Epidermal melanocyte (primary cell): ENCODE data around the gene ITGA2.
A peak's percentile ranks its signal among the peaks of the same experiment; 100 is the strongest.
"Not testable (repeated sequence)": the region's sequence is repeated elsewhere in the genome, so short reads cannot be mapped to it uniquely, and the experiment has no call there.

Experiments used
- DNase-seq: peaks from one replicate; pipeline ENCODE4 v3.0.0; 2011; ENCODE audit warnings: low spot score; ENCODE audit not compliant: insufficient read length

The ITGA2 gene

DNA sequence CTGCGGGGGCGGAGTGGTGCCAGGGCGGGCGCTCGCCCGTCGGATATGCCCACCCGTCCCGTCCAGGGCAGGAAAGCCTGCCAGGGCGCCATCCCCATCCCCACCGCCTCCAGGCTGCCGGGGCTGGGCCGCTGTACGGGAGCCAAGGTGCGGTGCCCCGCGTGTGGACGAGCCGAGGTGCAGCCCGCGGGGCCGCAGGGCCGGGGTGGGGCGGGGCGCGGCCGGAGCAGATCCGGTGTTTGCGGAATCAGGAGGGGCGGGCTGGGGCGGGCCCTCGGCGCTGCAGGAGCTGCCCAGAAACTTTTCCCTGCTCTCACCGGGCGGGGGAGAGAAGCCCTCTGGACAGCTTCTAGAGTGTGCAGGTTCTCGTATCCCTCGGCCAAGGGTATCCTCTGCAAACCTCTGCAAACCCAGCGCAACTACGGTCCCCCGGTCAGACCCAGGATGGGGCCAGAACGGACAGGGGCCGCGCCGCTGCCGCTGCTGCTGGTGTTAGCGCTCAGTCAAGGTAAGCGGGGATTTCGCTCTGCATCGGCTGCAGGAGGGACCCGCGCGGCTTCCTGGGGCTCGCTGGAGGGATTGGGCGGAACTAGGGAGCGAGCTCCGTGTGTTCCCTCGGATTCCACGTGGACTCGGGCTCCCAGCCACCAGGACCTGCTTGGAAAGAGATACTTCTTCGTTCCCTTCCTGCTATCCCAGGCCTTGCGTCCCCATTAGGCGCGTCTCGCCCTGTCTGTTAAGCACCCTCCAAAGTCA is at the start of gene ITGA2:
ITGA2 (plus strand) TSS at position 328 of the 756 bp plus-strand sequence; CDS start at position 445, 117 bp downstream.
- no peak for DNase-seq

DNA sequence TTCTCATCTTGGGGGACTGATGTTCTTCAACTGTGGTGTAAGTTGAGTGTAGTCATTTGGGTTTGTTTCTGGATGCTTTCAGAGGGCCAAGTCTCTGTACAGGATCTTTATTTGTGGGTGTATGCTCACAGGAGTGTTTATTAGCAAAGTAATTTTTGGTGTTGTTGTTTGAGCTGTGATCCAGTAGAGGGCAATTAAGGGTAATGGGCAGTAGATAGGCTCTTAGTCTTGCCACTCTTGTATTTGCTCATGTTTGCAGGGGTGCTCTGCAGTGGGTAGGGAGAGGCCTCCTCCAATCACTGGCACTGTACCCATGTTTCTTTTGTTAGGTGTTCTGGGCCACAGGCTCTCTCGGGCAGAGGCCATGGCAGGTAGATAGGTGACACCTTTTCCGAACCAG is 45.9 kb upstream of the ITGA2 start:
- DNase-seq = no peak

DNA sequence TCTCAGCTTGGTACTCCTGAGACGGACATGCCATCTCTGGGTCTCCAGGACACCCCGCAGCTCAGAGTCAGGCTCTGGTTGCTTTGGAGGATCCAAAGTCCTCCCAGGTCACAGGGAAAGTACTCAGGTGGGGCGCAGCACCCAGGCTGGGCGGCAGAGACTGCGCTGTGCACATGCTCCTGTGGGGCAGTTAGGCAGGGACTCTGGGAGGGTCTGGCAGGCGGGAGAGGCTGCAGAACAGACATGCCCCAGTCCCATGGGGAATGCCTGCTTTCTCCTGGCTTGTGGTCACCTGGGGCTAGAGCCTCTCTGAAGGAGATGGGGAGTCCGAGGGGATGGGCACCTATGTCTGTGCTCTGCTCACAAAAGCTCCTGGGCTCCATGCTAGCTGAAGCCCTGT is 45.3 kb upstream of the ITGA2 start:
- DNase-seq = no peak

DNA sequence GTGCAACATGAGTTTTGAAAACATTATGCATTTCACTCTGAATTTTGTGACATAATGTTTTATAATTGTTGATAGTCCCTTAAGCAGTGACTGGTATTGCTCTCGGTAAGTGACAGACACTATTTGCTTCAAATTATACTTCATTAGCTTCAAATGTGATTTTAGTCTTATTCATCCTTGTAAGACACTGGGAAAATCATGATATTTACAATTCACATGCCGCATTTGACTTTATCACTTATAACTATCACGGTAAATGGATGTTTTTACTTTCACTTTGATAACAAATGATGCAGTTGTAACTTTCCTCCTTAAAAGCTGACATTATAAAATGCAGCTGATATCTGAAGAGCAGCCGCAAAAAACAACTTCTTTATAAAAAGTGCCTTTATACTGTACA is 44.1 kb upstream of the ITGA2 start:
- no peak for DNase-seq

DNA sequence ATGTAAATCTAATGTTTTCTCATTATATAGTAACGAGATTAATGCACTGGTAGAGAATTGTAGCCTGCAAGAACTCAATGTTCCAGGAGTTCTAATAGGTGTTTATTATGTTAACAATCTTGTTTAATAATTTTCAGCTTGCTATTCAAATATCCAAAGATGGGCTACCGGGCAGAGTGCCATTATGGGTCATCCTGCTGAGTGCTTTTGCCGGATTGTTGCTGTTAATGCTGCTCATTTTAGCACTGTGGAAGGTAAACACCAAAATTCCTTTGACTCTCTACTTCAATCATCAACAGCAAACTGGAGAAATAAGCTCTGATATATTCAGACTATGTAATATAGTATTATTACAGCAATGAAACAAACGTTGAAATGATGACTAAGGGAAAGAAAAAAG is 41.9 kb upstream of the ITGA2 start:
- DNase-seq = no peak

DNA sequence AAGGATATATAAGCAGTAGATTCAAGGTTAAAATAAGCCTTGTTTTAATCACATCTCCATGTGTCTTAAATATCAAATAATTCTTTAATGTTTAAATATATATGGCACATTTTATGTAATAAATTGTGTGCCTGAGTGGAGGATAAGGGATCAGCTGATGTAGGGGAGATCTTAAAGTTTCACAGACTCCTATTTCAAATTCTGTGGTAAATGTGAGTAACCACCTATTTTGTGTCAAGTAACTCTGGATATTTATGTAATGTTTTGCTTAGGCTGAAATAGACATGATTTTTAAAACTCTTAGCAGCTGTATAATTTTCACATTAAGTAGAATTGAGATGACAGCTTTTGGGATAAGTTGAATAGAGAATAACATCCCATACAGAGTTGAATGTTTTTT is 41.3 kb upstream of the ITGA2 start:
- no peak for DNase-seq

DNA sequence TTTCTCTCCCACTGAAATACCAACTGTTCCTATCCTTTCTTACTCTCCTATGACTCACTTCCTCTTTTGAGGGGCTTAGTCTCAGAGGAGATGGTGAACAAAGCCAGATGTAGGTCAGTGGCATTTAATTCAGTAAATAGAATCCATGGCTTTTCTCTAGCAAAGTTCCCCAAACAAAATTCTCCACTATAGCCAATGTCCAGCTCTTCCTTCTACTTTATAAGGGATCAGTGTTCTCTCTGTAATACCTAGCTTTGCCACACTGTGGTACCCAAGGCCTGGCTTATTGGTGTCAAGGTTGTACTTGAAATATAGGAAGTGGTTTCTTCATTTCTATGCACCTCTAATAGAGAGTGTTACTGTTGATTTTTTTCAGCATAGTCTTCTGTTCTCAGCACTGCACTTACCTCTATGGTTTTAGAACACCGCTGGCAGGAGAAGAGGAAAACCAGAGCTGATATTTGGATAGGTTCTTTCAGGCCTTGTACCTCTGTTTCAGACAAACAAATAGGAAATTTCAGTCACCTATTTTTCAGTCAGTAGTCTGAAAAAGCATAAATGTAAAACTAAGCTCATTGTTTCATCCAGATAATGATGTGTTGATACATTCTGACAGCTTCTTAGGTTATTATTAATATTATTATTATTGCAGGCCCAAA is 40.6 kb upstream of the ITGA2 start:
- DNase-seq = peak; percentile 66

DNA sequence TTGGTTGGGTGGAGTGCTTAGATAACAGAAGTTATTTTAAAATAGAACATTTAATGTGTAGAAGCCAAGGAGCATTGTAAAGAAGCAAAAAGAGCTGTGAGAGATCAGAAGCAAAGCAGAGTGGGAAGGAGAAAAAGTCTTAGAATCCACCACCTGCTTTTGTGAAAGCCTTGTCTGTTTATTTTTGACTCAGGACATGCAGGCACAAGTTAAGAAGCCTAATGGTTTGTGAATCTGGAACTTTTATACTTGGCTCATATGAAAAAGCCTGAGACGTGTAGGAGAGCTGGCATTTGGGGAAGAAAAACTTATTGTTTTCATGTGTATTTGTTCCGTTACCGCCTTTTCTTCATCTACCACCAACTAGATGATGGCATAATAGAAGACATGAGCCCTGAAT is 38.5 kb upstream of the ITGA2 start:
- DNase-seq = no peak

DNA sequence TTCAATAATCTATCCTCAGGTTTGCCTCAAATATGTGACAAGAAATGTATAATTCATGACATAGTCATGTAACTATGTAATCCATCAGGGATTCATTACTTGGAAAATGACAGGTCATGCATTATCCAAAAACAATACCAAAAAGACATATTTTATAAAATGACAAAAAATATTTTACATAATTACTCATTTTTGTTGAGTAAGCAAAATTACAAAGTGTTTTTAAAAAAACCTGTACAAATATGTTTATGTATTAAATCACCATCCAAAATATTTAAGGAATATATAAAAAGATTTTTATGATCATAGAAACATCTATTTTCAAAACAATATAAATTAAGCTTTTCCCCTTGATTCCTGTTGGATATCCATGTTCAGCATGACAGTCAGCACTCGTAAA is 36.7 kb upstream of the ITGA2 start:
- no peak for DNase-seq

DNA sequence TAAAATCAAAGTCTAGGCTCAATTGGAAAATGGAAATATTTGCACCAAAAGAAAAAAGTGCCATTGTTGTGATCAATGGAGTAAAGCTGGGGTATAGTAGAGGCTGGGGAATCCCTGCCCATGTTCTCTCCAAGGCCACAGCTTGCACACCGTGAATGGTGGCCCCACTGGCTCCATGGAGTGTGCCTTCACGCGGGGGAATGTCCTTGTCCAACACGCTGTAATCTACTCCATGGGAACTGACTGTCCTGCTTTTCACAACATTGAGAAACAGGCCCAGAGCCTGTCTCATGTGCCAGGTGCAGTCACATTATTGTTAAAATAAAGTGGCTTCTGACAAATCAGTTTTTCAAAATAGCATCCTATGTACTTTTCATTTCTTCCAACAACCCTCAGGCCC is 33.1 kb upstream of the ITGA2 start:
- DNase-seq = no peak

DNA sequence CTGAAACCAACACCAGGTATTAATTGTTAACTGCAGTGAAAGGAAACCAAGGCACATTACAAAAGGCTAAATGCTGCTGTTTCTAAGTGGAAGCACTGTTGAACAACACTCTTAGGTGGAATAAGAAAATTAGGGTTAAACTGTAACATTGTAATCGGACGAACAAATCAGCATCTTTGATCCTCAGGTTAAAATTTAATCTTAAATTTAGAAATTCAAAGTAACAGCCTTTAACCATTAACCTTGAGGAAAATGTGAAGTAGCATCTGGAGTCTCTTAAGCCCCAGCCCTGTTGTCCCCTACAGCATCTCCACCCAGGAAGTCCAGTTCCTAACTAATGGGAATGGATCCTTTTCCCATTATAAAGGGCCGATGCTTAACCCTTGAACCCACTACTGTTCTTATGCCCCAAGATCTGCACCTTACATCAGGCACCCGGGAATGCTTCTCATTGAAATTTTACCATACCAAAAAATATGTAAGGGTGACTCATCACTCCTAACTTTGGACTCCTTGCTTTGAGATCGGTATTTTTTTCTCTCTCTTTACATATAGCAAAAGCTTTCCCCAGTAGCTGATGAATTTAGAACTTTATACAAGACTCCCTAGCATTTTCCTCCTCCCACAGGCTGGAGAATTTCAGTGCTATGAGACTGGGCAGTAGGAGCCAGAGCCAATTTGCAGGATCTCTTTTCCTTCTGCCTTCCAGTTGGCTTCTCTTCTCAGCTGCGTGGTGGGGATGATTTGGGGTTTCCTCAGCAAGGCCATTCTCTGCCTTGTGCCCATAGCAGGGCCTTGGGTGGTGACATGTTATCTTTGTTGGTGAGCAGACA is 32.0 kb upstream of the ITGA2 start:
- no peak for DNase-seq

DNA sequence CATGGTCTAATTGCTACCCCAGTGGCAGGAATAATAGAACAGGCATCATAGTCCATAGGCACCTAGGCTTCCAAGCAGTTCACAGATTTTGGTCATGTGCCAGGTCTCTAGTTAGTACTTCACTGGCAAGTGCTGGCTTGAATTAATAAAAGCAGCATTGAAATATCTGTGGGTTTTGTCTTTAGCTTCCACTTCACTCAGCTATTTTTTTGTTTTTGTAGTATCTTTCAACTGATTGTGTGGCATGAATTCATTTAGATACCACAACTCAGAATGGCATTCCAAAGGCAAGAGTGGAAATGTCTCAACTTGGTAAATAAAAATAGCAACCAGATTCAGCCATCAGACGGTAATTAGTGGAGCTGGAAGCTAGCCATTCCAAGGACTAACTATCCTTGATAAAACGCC is 27.9 kb upstream of the ITGA2 start:
- DNase-seq = no peak

DNA sequence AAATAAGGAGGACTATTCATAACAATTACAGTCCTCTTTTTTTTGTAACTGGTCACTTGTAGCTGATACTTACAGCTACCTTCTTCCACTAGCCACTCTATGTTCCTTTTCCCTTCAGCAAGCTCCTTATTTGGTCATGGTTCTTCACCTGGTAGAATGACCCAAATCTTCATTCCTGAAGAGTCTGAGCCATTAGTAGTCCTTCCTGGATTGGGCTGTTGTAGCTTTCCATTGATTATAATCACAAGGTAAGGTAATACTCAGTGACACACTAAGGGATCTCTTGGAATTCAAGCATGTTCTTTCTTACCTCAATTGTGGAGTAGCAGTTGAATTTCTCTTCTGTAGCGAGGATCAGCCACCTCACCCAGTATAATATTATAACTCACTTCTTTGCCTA is 25.5 kb upstream of the ITGA2 start:
- DNase-seq = no peak

DNA sequence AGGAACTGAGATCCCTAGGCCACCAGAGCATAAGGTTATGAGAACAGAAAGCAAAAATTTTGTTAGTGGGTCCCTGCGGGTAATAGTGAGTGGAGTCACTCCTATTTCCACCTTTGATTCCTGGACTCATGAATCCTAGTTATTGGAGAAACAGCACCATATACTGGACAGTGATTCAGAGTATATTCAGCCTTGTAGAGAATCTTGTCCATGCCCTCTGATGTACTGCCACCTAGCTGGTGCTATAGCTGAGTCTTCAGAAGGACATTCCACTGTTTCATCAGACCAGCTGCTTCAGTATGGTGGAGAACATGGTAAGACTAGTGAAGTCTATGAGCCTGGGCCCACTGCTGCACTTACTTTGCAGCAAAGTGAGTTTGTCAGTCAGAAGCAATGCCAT is 25.0 kb upstream of the ITGA2 start:
- no peak for DNase-seq

DNA sequence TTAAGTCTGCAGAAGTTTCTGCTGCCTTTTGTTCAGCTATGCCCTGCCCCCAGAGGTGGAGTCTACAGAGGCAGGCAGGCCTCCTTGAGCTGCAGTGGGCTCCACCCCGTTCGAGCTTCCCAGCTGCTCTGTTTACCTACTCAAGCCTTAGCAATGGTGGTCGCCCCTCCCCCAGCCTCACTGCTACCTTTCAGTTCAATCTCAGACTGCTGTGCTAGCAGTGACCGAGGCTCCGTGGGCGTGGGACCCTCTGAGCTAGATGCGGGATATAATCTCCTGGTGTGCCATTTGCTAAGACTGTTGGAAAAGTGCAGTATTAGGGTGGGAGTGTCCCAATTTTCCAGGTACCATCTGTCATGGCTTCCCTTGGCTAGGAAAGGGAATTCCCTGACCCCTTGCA is 13.0 kb upstream of the ITGA2 start:
- DNase-seq = not testable (repeated sequence)

DNA sequence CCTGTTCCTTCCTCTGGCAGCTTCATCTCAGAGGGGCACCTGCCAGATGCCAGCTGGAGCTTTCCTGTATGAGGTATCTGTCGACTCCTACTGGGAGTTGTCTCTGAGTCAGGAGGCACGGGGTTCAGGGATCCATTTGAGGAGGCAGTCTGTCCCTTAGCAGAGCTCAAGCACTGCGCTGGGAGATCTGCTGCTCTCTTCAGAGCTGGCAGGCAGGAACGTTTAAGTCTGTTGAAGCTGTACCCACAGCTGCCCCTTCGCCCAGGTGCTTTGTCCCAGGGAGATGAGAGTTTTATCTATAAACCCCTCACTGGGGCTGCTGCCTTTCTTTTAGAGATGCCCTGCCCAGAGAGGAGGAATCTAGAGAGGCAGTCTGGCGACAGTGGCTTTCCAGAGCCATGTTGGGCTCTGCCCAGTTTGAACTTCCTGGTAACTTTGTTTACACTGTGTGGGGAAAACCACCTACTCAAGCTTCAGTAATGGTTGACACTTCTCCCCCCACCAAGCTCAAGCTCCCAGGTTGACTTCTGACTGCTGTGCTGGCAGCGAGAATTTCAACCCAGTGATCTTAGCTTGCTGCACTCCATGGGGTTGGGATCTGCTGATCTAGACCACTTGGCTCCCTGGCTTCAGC is 11.8 kb upstream of the ITGA2 start:
- DNase-seq = no peak

DNA sequence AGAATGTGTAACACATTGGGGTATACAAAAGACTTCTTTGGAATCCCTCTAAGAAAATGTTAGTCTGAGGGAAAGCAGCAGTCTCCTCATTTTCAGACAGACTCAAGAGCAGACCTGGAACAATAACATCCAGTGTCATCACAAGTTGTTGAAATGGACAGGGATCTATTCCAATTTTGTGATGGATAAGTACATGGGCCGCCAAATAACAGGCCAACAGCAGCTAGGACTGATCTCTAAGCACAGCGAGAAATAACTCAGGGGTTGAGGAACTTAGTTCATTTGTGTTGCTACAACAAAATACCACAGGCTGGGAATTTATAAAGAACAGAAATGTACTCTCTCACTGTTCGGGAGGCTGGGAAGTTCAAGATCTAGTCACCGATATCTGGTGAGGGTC is 7.6 kb upstream of the ITGA2 start:
- DNase-seq = no peak

DNA sequence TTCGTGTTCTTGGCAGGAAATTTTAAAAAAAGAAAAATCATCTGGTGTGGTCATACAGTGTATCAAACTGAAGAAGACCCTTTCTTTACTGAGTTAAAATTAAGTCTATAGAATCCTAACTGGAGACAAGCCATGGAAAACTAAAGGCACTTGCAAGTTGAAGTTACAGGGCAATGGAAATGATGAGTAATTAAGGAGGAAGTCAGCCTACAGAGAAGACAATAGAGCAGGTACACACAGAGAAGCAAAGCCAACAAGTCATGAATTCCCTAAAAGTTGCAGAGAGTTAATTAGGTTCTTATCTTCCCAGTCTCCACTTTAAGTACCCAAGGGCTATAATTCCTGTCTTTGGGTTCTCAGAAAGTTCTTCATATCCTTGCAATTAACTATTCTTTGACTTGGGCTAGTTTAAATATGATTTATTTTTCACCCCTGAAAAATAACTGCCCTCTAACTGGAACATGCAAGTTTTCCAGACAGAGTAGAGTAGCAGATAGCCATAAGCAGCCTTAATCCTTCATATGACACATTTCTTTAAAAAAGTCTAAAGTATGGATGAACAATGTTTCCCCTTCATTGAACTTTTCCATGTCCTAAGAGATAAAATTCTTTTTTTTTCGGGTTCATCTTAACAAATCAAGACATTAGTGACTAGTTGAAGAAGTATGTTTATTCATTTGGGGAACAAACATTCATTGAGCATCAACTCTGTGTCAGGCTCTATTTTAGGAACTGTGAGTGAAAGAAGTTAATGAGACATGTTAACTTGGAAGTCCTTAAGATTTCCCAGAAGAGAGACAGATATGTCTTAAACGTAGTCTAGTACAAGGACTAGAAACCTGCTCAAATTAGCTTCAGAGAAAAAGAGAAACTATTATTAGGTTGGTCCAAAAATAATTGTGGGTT is 5.2 kb upstream of the ITGA2 start:
- DNase-seq = no peak

DNA sequence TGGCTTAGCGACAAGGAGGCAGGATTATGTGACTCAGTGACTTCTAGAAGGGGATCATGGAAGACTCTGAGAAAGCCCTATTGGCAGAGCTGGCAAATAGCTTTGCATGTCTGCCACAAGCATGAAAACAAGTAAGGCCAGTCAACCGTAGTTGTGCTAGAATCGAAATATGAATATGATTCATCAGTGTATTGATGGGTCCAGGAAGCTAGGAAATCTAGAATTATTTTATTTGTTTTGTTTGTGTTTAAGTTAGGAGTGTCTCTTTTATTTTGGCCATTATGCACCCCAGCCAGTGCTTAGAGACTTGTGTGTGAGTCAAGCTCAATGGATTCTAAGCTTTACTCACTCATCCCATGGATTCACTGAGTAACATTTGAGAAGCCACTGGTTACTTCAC is 3.8 kb upstream of the ITGA2 start:
- DNase-seq = no peak

DNA sequence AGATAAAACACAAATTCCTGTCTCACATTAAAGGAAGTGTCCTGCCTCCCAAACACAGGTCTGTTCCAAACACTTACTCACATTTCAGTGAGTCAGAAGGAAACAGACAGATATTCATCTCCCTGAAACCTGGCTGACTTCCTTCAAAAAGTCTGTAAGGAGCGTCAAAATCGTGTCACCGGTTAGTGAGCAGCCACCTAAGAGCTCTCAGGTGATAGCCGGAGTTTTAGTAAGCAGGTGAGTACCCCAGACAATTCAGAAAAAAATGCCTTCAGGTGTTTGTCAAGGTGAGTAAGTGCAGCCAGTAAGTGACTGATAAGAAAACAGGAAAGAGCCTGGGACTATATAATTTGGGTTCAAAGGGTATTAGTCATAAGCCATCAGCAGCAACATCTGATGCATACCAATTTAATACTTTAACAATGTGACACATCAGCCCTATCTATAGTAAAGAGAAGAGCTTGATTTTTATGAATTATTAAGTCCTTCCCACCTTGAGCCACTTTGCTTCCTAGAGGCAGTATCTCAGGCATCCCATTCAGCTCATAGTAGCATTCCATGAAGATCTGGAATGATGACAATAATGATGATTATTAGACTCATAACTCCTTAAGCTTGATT is 1.3 kb upstream of the ITGA2 start:
- DNase-seq = no peak
